A549 (cell line): ENCODE results near the gene ERCC6L.

Experiments used
- EP300 ChIP-seq, 2 experiments: fragments of >200 bp; sonication (Bioruptor Twin); formaldehyde crosslinking; IDR thresholded peaks; 2 replicates in 1 of 2; 3 replicates in 1 of 2; pipeline ENCODE4 v1.6.1; 2016 to 2017
- JUNB ChIP-seq: fragments of >200 bp; sonication (Bioruptor Twin); formaldehyde crosslinking; IDR thresholded peaks from 2 replicates; pipeline ENCODE4 v1.6.1; 2016
- KDM1A ChIP-seq: fragments of 200-600 bp; sonication (generic); IDR thresholded peaks from 2 replicates; pipeline ENCODE4 v1.6.1; 2016; ENCODE audit warnings: low read depth, mild to moderate bottlenecking
- MAX ChIP-seq: IDR thresholded peaks from 2 replicates; pipeline ENCODE4 v1.6.1; 2012
- PBX3 ChIP-seq: IDR thresholded peaks from 2 replicates; pipeline ENCODE4 v1.6.1; 2012
- POLR2A ChIP-seq: IDR thresholded peaks from 2 replicates; pipeline ENCODE4 v1.6.1; 2012; ENCODE audit warnings: mild to moderate bottlenecking, low read length
- RAD21 ChIP-seq, 2 experiments: fragments of >200 bp in 1 of 2; sonication (Bioruptor Twin) in 1 of 2; formaldehyde crosslinking in 1 of 2; IDR thresholded peaks in 1 of 2; conservative IDR thresholded peaks in 1 of 2; 2 replicates in 1 of 2; 3 replicates in 1 of 2; pipeline ENCODE4 v1.6.1; 2012 to 2018; ENCODE audit warnings: inconsistent platforms in 1 of 2
- REST ChIP-seq: fragments of 200-600 bp; sonication (generic); IDR thresholded peaks from 2 replicates; pipeline ENCODE4 v1.6.1; 2016; ENCODE audit warnings: antibody characterized with exemption, mild to moderate bottlenecking, moderate library complexity
- RFX5 ChIP-seq: fragments of 450-650 bp; IDR thresholded peaks from 2 replicates; pipeline ENCODE4 v1.7.1; 2014; ENCODE audit warnings: antibody characterized with exemption, mild to moderate bottlenecking, moderate library complexity
- ZFP36 ChIP-seq: fragments of 450-650 bp; IDR thresholded peaks from 2 replicates; pipeline ENCODE4 v1.6.1; 2014; ENCODE audit warnings: borderline replicate concordance; ENCODE audit not compliant: partially characterized antibody
- TF ChIP-seq, protein P1 (sequence below): fragments of >200 bp; sonication (Bioruptor Twin); formaldehyde crosslinking; IDR thresholded peaks from 2 replicates; pipeline ENCODE4 v1.6.1; 2016
- TF ChIP-seq, protein P2 (sequence below): fragments of >200 bp; sonication (Bioruptor Twin); formaldehyde crosslinking; IDR thresholded peaks from 3 replicates; pipeline ENCODE4 v1.5.1; 2016
- TF ChIP-seq, protein P3 (sequence below): fragments of 150-350 bp; IDR thresholded peaks from 2 replicates; pipeline ENCODE4 v1.6.1; 2014; ENCODE audit warnings: low read depth, mild to moderate bottlenecking, low read length
- TF ChIP-seq, protein P4 (sequence below): IDR thresholded peaks from 2 replicates; pipeline ENCODE4 v1.6.1; 2012; ENCODE audit warnings: low read depth, borderline replicate concordance

- TF ChIP-seq, protein P1, sequence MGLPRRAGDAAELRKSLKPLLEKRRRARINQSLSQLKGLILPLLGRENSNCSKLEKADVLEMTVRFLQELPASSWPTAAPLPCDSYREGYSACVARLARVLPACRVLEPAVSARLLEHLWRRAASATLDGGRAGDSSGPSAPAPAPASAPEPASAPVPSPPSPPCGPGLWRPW, result no peak
- TF ChIP-seq, protein P2, sequence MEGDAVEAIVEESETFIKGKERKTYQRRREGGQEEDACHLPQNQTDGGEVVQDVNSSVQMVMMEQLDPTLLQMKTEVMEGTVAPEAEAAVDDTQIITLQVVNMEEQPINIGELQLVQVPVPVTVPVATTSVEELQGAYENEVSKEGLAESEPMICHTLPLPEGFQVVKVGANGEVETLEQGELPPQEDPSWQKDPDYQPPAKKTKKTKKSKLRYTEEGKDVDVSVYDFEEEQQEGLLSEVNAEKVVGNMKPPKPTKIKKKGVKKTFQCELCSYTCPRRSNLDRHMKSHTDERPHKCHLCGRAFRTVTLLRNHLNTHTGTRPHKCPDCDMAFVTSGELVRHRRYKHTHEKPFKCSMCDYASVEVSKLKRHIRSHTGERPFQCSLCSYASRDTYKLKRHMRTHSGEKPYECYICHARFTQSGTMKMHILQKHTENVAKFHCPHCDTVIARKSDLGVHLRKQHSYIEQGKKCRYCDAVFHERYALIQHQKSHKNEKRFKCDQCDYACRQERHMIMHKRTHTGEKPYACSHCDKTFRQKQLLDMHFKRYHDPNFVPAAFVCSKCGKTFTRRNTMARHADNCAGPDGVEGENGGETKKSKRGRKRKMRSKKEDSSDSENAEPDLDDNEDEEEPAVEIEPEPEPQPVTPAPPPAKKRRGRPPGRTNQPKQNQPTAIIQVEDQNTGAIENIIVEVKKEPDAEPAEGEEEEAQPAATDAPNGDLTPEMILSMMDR, result no peak
- TF ChIP-seq POLR2A (no peak), MAX (no peak), RAD21 (conservative IDR thresholded peaks at IDR 0.05 in 1 of 2, IDR thresholded peaks at IDR 0.05 in 1 of 2) (no peak), JUNB (no peak), ZFP36 (no peak), KDM1A (no peak), RFX5 (no peak), REST (no peak), PBX3 (no peak), EP300 (IDR thresholded peaks at IDR 0.05) (no peak)
- TF ChIP-seq, protein P3, sequence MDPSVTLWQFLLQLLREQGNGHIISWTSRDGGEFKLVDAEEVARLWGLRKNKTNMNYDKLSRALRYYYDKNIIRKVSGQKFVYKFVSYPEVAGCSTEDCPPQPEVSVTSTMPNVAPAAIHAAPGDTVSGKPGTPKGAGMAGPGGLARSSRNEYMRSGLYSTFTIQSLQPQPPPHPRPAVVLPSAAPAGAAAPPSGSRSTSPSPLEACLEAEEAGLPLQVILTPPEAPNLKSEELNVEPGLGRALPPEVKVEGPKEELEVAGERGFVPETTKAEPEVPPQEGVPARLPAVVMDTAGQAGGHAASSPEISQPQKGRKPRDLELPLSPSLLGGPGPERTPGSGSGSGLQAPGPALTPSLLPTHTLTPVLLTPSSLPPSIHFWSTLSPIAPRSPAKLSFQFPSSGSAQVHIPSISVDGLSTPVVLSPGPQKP, result no peak
- TF ChIP-seq, protein P4, sequence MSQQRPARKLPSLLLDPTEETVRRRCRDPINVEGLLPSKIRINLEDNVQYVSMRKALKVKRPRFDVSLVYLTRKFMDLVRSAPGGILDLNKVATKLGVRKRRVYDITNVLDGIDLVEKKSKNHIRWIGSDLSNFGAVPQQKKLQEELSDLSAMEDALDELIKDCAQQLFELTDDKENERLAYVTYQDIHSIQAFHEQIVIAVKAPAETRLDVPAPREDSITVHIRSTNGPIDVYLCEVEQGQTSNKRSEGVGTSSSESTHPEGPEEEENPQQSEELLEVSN, result no peak
These were observed 33.0 kb upstream of the ERCC6L start for GRCh38 chrX:72271812-72272211.
